Measurements from ENCODE around the gene SAT1.

SAT1 gene

DNA sequence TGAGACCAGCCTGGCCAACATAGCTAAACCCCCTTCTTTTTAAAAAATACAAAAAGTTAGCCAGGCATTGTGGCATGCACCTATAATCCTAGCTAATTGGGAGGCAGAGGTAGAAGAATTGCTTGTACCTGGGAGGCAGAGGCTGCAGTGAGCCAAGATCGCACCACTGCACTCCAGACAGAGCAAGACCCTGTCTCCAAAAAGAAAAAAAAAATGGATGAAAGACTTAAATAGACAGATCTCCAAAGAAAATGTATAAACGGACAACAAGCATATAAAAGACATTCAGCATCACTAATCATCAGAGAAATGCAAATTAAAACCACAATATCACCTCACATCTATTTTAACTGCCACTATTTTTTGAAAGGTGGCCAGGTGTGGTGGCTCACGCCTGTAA is 6.6 kb upstream of the SAT1 start:
- no peak for DNase-seq (ENCODE audit: low read depth)

DNA sequence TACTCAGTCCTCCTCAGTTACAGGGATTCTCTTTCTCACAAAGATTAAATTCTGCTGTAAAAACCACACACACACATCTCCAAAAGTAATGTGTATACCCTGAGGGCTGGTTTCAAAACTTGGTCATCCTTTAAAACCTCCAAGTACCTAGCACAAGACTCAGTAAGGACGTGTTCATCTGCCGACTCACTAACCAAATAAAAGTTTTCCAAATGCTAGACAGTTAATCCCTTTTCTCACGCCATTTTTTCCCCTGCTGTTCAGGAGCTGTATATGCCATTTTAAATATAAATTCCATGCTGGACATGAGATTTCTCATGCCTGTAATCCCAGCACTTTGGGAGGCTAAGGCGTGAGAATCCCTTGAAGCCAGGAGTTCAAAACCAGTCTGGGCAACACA is 3.9 kb upstream of the SAT1 start:
- no peak for DNase-seq (ENCODE audit: low read depth)

DNA sequence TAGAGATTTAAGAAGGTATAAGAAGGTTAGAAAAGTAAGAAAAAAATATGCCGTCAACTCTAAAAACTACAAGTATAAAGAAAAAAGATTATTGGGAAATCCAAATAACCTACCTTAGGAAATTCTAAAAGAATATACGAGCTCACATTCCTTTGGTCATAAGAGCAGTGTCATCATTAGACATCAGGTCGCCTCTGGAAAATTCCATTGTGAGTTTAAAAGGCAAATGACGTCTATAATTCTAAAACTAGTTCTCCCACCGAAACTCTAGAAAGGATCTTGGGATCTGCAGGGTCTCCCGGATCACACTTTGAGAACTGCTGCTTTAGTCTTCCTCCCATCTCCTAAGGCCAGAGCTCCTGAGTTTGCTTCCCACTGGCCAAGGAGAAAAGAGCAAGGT is 518 bp upstream of the SAT1 start:
- no peak for DNase-seq (ENCODE audit: low read depth)

DNA sequence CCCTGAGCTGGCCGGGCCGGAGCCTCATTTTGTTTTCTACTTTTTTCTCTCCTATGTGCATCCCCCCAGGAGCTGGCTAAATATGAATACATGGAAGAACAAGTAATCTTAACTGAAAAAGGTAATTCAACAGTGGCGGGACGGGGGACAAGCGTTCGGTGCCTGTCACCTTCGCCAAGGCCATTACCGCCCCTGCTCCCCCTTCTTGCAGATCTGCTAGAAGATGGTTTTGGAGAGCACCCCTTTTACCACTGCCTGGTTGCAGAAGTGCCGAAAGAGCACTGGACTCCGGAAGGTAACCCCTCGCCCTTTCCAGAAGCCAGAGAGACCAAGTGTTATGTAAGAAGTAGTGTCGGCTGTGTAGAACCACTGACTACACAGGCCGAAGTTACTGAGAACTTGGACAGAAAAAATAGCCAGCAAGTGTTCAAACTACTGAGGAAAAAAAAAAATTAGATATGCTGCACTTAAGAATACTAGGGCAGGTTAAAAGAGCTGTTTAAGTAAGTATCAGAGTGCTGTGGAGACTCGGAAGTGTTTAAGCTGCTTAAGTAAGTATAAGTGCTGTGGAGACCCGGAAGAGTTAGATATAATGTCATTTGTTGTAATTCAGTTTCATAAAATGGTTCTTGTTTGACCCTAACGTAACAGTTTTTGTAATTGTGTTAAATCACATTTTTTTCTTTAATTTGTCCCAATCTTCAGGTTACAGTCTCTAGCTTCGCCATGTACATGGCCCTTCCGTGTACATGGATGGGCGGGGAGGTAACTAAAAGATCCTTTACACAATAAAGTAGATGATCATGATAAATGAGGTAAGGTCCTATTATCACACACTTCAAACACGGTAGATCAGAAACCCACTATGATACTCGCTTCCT is 856 bp downstream of the SAT1 start:
- no peak for DNase-seq (ENCODE audit: low read depth)

DNA sequence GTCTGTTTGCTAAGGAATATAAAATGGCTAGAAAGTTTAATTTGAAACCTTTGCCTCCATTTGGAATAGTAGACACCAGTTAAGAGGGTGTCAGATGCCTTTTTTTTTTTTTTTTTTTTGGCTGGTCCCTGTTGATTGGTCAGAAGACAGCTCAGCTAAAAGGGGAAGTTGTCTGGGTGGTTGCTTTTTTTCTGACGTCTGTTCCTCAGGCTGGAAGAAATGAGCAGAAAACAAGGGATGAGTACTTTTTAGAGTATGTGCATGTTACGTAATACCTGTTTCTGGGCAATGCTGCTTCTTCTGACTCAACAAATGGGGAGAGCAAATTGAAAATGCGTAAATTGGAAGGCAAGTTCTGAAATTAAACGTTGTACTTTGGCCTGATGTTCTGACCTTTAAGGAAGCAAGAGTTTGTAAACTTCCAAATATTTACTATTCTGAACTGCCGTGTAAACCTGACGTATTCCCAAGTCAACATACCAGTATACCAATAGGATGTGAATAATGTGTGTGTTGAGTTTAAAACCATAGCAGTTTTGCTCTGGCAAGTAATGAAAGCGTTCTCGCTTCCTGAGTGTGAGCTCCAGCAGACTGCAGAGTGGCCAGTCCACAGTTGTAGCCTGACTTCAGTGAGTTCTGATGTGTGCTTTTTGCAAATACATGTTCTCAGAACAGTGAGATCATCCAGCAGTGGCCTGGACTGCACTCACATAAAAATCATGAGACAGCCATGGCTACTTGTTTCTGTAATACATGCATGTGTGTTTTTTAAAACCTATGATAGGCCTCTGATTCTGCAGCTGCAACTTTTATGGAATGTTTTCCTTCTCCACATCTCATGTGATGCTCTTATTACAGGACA is 1.7 kb downstream of the SAT1 start:
- DNase-seq (ENCODE audit: low read depth): no peak

DNA sequence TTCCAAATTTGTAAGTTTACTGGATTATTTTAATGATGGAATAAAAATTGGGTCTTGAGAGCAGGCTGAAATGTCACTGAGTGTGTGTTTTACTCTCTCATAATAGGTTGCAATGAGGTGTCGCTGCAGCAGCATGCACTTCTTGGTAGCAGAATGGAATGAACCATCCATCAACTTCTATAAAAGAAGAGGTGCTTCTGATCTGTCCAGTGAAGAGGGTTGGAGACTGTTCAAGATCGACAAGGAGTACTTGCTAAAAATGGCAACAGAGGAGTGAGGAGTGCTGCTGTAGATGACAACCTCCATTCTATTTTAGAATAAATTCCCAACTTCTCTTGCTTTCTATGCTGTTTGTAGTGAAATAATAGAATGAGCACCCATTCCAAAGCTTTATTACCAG is 2.6 kb downstream of the SAT1 start:
- no peak for DNase-seq (ENCODE audit: low read depth)

DNA sequence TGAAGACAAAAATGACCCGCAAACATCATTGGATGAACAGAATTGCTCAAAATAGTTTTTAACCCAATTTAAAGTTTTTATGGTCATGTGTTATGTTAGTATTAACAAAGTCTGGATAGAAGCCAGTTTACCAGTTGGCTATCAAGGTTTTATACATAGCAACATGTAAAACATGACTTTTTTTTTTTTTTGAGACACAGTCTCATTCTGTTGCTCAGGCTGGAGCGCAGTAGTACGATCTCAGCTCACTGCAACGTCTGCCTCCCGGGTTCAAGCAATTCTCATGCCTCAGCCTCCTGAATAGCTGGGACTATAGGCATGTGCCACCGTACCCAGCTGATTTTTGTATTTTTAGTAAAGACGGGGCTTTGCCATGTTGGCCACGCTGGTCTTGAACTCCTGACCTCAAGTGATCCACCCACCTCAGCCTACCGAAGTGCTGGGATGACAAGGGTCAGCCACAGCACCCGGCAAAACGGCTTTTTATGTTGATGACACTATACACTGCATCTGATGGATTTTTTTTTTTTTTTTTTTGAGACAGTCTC is 3.4 kb downstream of the SAT1 start:
- no peak for DNase-seq (ENCODE audit: low read depth)

DNA sequence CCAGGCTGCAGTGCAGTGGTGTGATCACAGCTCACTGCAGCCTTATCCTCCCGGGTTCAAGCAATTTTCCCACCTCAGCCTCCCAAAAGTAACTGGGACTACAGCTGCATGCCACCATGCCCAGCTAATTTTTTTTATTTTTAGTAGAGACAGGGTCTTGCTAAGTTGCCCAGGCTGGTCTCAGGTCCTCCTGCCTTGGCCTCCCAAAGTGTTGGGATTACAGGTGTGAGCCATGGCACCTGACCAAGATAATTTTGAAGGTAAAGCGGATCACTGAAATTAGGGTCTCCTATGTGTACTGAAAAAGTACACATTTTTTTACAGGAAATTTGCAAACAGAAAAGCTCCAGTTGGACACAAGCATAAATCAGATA is 4.8 kb downstream of the SAT1 start:
- no peak for DNase-seq (ENCODE audit: low read depth)

DNA sequence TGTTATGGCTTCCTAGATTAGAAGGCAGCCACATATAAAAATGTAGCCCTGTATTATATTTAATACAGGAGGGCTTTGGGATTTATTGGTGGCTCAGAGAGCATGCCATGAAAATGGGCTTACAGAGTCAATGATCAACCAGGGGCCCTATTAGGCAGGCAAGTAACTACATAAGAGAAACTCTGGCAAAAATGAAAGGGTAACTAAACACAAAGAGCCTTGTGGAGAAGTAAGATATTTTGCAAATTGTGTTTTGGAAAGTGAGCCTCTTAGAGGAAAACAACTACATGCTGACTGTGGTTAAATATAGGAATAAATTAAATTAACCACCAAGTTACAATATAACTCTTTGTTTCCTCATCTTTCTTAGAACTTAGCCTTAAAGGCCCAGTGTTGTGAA is 5.5 kb downstream of the SAT1 start:
- no peak for DNase-seq (ENCODE audit: low read depth)

DNA sequence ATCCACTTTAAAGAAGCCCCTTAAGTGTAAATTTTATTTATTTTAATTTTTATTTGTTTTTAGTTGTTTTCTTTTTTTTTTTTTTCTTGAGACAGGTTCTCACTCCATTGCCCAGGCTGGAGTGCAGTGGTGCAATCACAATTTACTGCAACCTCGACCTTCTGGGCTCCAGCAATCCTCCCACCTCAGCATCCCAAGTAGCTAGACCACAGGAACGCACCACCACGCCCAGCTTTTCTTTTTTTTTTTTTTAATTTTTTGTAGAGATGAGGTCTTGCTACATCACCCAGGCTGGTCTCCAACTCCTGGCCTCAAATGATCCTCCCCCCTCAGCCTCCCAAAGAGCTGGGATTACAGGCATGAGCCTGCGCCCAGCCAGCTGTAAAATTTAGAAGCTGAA is 6.0 kb downstream of the SAT1 start:
- no peak for DNase-seq (ENCODE audit: low read depth)

DNA sequence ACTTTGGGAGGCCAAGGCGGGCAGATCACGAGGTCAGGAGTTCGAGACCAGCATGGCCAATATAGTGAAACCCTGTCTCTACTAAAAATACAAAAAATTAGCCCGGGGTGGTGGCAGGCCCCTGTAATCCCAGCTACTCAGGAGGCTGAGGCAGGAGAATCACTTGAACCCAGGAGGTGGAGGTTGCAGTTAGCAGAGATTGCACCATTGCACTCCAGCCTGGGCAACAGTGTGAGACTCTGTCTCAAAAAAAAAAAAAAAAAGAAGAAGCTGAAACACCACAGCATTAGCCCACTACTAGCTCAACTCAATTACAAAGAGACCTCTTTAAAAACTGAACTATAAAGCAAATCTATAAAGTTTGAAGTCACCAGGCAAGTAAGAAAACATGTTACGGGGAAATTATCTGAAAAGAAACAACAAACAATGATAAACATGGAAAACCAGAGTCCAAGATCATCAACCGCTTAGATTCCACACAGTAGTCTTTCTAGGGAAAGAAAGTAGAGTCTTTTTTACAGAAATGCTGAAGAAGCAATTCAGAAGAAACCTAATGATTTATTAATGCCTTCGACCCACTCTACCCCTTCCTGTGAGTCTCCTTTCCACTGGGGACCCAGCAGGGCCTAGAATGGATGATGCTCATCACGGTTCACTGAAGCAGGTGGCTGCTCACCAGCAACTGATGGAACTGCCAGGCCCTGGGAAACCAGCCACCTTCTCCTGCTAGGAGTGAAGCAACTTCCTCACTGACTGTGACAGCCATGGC is 6.6 kb downstream of the SAT1 start:
- DNase-seq (ENCODE audit: low read depth): no peak

DNA sequence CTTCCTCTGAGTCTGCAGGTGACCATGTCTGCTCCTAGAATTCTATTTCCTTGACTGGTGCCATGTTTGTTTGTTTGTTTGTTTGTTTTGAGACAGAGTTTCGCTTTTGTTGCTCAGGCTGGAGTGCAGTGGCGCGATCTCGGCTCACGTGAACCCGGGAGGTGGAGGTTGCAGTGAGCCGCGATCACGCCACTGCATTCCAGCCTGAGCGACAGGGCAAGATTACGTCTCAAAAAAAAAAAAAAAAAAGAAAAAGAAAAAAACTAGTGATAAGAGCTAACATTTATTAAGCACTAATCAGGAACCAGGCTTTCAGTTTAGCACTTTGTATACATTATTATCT is 7.2 kb downstream of the SAT1 start:
- no peak for DNase-seq (ENCODE audit: low read depth)

DNA sequence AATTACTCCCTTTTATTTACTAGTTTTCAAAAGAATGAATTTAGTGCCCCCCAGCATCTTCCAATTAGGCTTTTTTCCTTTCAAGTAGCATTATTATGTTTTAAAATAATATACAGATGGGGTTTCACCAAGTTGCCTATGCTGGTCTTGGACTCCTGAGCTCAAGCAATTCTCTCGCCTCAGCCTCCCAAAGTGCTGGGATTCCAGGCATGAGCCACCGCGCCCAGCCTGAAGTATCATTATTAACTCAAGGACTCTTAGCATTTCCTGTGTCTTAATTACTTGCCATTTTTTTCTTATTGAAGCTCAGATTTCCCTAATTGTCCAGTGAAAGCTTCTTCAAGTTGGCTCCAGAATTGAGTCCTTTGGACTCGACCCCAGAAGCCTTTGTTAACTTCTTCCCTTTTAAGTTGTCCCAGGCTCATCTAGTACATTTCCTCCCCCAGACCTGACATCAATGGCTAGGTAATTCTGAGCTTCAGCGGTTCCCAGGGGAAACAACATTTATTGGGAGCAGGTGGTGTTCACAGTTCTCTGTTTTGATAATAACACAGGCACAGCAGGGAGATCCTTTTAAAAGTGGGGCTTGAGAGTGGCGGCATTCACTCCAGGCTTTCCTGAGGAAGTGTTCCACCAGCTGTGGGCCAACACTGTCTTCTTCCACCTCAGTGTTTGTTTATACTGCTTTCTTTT is 10.0 kb downstream of the SAT1 start:
- no peak for DNase-seq (ENCODE audit: low read depth)

DNA sequence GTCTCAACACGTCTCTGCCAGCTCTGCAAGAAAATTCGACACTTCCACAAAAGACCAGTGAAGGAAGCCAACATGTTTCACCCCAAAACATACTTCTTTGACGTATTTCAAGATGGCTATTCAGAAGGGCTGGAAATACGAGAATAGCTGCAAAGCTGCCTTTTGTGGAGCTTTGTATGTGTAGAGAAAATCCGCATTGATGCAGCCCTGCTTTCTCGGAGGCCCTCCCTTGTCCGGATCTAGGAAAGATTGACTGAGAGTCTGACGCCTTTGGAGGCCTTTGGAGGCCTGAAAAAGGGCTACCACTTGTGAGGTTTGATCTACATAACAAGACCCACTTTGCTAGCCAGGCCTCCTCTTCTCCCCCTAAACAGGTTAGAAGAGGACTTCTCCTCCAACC is 12.2 kb downstream of the SAT1 start:
- DNase-seq (ENCODE audit: low read depth): no peak

DNA sequence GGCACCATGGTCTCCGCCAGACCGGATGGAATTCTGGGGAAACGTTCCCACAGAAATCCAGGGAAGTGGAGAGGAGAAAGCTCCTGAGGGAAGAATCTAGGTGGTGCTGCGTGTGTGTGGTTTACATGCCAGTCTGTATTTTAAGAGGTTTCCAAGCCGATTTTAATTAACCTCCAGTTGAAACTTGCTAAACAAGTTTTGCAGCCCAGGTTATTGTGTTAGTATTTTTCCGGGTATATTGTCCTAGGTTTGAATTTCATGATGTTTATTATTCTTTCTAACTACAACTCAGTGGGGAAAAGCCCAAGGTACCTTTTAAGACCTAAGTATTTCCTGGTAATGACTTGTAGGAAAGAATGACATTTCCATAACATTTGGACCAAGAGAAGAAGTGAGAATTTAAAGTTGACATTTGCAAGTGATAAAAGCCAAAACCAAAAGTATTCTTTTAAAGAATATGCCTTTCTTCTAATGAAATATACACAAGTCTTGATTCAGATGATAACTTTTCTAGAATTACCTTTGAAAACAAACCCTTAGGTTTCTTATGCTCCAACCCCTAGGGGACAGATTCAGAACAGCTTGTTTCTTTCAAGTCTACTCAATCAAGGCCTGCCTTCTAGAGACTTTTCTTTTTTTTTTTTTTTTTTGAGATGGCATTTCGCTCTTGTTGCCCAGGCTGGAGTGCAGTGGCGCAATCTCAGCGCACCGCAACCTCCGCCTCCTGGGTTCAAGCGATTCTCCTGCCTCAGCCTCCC is 14.6 kb downstream of the SAT1 start:
- no peak for DNase-seq (ENCODE audit: low read depth)

DNA sequence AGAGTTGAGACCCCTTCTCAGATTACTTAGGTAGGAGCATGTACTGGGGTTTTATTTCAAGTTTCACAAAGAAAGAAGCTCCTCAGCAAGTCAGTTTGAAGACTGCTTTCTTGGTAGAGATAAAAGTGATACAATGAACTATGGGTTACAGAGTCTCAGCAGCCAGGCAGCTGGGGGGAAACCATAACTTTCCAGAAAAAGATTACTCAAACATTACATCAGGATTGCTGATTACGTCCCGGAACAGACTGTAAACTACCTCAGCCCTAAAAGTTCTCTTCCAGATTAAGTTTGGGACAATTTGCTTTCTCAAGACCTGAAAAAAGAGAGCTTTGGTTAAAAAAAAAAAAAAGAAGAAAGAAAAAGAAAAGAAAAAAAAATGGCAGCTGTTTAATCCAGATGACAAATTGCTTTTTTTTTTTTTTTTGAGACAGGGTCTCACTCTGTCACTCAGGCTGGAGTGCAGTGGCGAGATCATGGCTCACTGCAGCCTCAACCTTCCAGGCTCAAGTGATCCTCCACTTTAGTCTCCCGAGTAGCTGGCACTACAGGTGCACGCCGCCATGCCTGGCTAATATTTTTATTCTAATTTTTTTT is 16.6 kb downstream of the SAT1 start:
- no peak for DNase-seq (ENCODE audit: low read depth)

DNA sequence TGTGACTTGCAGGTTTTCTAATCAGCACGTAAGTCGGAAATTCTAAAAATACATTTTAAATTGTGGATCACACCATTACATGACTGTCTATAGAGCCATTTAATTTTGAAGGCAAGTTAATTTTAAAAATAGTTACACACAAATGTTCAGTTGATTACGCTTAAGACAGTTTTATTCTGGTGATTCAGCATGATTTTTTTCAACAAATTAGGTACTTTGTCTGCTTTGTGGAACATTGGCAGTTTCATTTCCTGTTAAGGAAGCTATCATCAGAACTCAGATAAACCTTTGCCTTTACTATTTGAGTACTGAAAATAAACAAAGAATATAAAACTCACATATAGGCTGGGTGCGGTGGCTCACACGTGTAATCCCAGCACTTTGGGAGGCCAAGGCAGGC is 19.5 kb downstream of the SAT1 start:
- DNase-seq (ENCODE audit: low read depth): no peak

DNA sequence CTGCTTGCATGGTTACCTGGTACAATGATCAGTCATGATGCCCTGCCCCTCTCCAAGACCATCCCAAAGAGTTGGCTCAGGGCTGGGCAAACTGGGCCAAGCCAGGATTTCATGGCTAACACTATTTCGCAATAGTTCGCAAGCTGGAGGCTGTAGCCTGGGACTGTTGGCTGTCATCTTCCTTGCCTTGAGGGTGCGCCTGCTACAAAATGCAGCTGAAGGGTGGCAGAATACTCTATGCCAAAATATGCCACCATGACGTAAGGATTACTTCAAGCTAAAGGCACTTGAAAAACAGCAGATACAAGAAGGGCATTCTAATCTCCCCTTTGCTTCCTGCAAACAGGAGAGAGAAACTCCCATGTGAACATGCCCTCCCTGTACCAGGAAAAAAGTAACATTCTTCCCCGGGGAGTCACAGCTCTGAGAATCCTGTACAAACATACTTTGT is 21.0 kb downstream of the SAT1 start:
- no peak for DNase-seq (ENCODE audit: low read depth)

DNA sequence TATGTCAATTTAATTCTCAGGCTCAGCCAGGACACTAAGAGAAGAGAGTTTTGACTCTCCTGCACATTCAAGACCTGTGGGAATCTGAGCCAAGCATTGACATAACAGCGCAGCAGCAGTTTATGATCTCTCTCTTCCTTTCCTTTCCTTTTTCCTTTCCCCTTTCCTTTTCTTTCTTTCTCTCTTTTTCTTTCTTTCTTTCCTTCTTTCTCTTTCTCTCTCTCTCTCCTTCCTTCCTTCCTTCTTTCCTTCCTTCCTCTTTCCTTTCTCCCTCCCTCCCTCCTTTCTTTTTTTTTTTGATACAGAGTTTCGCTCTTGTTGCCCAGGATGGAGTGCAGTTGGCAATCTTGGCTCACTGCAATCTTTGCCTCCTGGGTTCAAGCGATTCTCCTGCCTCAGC is 21.6 kb downstream of the SAT1 start:
- no peak for DNase-seq (ENCODE audit: low read depth)

DNA sequence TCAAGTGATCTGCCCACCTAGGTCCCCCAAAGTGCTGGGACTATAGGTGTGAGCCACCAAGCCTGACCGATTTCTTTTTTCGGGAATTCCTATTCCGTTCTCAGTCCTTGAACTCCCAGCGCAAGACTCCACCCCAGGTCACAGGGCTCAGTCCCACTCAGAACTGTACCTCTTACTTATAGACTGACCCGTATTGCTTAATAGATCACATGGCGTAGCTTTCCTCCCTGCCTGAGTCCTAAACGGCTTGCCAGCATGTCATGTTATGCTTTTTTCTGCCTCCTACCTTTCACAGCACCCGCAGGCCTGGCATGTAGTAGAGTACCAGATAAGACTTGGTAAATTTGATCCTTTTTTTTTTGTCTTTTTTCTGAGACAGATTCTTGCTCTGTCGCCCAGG is 22.4 kb downstream of the SAT1 start:
- DNase-seq (ENCODE audit: low read depth): no peak

DNA sequence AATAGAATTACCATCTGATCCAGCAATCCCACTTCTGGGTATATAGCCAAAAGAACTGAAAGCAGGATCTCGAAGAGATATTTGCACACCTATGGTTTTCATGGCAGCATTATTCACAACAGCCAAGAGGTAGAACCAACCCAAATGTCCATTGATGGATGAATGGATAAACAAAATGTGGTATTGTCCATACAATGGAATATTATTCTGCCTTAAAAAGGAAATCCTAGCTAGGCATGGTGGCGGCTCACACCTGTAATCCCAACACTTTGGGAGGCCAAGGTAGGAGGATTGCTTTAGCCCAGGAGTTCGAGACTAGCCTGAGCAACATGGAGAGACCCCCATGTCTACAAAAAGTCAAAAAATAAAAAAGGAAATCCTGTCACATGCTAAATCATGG is 27.3 kb downstream of the SAT1 start:
- DNase-seq (ENCODE audit: low read depth): no peak
